LHCN-M2 (cell line): ENCODE data around the gene HEPACAM2. TPM values are rescaled to one million over a fixed set of nuclear protein-coding genes. Genes with fewer than 3 reads are reported as not detected.

Source experiments
- DNase-seq: peaks from one replicate; pipeline ENCODE4 v3.0.0-alpha.2; 2012; ENCODE audit warnings: low read depth
- total RNA-seq: library from RNA; depleted of rRNA; stranded (reverse); fragments of >200 nt; gene quantifications from 2 replicates; pipeline ENCODE4 v1.2.3, GENCODE V29; 2014

HEPACAM2 gene
- total RNA-seq, 1 experiment from 2014 or later: not detected

DNA sequence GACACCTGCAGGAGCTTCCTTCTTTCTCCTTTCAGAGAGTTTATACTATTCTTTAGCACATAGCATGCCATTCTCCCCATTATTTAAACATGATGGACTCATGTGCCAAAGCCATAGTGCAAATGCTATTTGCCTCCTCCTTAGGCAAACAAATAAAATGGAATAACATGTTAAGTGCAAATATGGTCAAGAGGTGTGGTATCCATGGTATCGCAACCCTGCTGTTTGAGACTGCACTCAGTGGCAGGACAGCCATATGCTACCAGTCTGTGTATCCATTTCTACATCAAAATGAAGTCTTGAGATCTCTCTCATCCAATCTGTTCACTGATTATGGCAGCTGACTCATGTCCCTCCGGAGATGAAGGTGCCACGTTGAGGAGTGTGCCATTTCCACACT, 22.8 kb downstream of the HEPACAM2 start:
- no peak for DNase-seq

DNA sequence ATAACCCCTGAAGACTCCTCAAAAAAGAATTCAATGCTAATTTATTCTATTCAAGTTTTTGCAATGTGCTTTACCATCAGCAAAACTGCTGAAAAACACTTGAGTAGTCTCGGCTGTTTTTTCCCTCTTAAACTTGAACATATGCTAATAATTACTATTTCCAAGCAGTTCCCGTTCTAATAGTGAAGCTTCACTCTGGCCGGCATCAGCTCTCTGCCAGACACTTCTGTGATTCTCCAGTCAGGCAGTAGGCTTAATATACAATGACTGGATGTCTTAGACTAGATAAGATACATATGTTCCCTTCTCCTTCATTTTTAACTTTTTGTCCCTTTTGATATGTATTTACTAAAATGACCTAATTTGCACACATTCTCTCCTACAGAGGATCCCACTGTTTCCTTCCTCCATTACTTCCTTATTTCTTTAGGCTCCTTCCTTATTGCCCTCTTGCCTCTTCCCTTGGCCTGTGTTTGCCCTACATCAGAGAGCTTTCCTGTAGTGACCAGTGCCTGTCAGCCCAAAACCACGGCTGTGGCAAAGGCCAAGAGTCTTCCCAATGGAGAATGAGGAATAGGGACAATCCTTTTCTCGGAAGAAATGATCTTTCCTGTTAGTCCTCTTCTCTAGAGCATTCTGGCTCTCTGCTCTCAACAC, 23.5 kb downstream of the HEPACAM2 start:
- no peak for DNase-seq

DNA sequence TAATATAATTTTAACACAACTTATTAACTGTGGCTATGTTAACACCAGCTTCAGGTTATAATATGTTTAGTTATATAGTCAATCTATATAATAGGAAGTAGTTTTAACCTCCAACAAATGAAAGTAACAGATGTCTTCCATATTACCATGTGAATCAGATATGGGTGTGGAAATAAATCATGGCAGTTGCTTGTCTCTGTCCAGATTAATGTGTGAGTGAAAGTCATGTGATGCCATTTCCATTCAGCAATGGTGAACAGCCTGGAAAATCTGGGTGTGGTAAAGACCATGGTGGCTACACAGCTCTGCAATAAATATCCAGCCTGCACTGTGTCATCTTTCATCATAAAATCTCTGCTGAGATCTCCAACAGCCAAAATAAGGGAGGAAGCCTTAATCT, 27.8 kb downstream of the HEPACAM2 start:
- DNase-seq: peak; percentile 13

DNA sequence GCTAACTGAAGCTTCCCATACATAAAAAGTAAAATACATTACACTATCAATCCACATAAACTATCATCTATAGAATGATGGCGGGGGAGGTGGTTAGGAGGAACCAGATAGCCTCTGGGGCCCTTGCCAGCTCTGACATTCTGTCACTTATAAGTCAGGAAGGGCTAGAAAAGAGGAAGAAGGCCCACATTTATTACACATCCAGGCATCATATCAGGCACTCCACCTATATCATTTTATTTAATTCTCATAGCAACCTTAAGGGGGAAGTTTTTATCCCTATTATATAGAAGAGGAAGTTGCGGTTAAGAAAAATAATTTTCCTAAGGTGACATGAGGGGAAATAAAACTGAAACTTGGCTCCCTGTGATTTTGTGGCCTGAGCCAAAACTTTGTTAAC, 29.9 kb downstream of the HEPACAM2 start:
- no peak for DNase-seq

DNA sequence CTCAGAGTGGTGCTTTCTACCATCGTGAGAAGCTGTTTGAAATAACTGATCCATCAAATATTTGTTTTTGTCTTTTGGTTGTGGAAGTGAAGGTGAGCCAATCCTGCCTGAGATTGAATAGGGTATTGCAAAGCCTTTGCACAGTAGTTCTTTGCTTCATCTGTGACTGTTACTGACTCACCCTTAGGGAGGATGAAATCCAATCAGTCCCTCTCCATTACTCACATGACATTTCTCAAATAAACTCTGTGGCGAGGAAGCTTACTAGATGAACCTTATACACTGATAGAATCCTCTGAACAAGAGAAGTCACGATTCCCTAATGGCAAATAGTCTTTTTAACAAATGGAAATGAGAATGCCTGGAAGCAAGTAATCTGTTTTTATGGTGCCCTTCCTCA, 31.9 kb downstream of the HEPACAM2 start:
- DNase-seq: peak; percentile 73

DNA sequence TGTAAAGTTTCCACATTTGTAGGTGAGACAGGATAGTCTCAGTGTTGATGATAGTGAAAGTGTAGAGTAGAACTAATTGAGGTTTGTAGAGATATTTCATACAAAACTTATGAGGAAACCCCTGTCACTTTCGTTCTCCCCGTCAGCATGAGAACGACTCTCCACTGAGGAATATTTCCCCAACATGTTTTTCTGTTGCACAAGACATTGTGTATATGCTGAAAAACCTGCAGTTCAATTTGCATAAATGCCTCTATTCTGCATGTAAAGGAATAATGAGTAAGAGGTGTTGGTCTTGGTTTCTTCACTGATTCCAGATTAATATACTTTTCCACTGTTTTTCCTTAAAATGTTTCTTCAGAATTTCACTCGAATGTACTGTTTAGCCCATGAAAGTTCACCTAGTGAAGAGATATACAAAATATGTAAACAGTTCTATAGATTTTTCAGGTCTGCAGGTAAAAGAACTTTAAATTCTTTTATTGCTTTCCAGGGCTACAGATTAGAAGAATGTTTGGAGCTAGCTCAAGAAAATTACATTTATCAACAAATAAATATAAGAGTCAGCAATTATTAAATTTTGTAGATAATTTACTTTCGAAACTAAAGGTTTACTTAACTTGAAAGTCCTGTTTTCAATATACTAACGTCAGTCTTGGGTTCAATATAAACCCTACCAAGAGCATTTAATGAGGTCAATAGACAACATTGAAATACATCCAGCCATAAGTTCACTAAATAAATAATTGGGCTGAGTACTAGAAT, 37.2 kb downstream of the HEPACAM2 start:
- DNase-seq: no peak

DNA sequence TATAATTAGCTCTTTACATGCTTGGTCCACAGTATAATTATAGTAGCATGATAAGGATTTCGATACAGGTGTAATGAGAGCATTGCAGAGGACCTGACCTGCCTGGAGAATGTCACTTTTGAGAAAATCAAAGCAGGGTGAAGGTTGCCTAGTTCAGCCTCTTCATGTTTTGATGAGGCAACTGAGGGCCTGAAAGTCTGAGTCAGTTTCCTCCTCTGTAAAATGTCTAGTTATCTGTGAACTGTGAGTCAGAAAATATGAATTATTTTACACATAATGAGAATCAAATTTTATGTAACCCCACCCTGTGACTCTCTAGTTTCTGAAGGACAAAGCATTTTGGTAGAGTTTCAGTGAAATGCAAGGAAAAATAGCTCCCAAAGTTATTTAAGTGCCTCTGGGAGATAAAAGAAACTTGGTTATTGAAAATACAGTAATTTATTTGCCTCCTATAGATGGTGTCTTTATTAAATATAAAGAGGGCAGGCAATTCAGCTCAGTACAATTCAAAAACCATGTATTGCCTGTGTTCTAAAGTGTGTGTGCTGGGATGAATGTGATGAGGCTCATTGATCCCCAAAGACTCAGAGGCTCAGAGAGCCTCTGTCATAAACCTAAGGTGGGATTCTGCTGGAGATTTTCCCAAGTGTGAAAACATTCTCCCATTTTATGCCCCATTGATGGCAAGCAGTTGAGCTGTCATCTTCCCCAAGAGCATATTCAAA, 40.8 kb downstream of the HEPACAM2 start:
- peak; percentile 8 for DNase-seq

DNA sequence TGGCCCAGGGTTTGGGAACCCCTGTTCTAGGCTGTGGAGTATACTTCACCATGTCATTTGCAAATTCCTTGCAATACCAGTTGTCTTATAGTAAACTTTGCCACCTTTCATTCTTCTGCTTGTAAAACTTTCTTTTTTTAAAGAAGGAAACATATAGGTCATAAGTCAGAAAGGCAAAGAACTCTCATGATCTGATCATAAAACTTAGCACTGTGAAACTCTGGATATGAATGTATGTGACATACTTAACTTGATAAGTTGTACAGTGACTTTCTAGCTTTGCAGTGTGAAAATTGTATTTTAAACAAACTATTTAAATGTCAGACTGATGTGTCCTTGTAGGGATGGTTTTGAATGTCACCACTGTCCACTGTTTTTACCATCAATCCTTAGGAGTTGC, 47.1 kb downstream of the HEPACAM2 start:
- DNase-seq: no peak

DNA sequence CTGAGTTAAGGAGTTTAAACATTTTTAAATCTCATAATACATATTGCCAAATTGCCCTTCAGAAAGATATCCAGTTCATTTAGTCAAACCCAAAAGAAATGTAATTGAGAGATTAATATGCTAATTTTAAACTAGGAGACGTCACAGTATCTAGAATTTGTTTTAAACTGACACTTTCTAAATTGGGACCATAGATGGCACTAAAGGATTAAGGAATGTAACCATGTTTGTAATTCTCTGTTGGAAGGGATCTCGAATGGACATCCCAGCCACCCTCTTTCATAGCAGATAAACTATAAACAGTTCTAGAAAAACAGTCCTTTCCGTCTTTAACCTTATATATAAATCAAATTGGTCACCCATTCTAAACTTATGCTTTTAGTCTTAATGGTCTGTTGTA, 48.1 kb downstream of the HEPACAM2 start:
- peak; percentile 41 for DNase-seq

DNA sequence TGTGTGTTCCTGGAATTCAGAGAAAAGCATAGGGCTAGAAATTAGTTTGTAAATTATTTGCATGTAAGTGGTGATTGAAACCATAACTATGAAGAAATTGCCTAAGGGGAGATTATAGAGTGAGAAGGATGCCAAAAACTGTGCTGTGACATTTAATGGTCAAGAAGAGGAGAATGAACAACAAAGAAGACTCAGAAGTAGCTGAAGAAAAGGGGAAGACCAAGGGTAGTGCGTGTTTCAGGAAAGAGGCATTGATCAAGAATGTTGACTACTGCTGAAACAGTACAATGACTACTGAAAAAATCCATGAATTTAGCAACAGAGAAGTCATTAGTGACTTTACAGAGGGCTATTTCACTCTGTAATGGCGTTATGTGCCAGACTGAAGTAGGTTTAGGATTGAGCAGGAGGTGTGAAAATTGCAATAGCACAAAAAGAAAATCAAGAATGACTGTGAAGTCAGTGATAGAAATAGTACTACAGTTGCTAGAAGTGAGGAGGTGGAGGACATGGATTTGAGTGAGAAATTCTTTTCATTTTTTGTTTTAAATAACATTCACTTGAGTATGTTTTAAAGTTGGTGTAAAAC, 49.2 kb downstream of the HEPACAM2 start:
- DNase-seq: no peak

DNA sequence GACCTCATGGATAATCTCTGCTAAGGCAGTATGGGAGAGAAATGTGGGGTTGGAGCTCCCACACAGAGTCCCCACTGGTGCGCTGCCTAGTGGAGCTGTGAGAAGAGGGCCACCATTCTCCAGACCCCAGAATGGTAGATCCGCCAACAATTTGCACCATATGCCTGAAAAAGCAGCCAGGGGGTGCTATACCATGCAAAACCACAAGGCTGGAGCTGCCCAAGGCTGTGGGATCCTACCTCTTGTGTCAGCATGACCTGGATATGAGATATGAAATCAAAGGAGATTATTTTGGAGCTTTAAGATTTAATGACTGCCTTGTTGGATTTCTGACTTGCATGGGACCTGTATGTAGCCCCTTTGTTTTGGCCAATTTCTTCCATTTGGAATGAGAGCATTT, 51.0 kb downstream of the HEPACAM2 start:
- DNase-seq: no peak

DNA sequence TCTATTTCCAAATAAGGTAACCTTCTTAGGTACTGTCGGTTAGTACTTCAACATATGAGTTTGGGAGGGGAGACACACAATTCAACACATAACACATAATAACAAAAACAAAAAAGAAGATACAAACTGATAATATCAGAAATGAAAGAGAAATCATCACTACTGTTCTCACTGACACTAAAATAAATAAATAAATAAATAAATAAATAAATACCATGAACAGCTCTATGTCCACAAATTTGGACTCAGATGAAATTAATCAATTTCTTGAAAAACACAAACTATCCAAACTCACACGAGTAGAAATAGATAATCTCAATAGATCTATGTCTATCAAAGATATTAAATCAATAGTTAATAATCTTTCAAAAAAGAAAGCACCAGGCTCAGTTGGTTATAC, 53.6 kb downstream of the HEPACAM2 start:
- no peak for DNase-seq

DNA sequence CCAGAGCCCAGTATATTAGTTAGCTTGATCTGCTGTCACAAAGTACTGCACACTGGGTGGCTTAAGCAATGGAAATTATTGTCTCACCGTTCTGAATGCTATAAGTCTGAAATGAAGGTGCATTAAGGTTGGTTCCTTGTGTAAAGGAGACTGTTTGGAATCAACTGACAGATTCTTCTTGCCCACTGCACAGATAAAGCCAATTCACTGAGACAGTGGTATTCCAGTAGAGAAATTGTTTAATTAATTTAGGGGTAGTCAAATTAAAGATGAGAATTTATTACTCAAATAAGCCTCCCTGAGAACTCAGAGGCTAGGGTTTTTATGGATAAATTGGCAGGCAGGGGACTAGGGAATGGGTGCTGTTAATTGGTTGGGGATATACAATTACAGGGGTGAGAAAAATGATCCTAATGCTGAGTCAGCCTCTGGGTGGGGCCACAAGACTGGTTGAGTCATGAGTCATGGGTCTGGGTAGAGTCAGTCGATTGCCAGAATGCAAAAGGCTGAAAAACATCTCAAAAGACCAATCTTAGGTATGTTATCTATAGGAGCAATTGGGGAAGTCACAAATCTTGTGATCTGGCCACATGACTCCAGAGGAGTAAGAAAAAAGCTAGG, 54.6 kb downstream of the HEPACAM2 start:
- peak; percentile 29 for DNase-seq

DNA sequence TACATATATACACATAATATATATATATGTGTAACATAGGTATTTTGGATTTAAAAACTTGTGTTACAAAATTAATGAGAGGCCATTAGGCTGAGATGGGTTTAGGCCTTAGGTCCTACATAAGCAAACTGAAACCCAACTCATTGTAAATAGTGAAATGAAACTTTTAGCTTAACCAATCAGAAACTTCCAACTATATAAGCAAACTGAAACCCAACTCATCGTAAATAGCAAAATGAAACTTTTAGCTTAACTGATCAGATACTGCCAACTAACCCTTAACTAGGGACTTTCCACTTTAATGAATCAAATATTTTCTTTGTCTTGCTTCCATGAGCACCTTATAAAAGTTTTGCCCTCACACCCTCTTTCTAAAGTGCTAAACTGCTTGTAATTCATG, 60.8 kb downstream of the HEPACAM2 start:
- DNase-seq: peak; percentile 23

DNA sequence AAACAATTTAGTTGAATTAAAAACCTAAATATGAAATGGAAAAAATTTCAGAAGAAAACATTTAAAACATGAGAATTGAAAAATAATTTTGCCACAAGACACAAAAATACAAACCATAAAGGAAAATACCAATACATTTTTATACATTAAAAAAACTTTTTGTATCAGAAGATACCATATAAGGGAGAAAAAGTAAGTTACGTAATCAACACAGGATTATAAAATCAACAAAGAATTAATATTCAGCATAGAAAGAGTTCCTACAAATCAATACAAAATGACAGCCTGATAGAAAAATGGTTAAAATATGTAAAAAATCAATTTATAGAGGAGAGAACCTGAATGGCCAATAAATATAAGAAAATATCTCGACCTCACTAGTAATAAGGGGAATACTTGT, 61.5 kb downstream of the HEPACAM2 start:
- DNase-seq: no peak

DNA sequence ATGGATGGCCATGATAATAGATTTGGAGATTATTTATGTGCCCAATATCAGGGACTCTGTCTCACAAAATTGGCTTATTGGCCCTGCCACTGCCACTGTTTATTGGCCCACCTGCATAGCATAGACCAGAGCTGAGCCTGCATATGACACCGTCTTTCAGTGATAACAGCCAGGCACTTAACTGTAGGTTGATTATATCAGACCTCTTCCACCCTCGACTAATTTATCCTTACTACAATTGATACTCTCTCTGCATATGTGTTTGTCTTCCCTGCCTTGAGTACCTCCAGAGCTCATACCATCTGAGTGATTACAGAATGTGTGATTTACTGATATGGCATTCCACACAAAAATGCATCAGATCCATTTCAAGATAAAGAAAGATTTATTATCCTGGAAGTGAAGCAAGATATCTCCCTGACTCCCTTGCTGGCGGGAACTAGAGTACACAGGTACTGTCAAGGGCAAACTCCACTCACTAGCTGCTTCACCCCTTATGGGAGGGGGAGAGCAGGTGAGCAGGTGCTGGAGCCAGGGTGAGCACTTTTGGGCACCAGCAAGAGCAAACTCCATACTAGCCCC, 65.0 kb downstream of the HEPACAM2 start:
- no peak for DNase-seq

DNA sequence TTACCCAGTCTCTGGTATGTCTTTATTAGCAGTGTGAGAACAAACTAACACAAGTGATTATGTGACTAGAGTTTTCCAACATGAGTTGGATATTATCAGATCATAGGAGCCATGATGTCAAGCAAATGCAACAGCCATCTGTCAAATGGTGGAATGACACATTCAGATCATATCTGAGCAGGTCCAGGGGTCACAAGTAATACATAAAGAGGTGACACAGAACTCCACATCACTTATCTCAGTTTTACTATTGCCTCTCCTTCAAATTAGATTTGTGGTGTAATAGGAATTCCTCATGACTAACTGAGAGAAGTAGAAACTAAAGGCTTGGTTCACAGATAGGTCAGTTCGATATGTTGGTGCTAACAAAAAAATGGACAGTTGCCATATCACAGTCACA, 65.9 kb downstream of the HEPACAM2 start:
- no peak for DNase-seq

DNA sequence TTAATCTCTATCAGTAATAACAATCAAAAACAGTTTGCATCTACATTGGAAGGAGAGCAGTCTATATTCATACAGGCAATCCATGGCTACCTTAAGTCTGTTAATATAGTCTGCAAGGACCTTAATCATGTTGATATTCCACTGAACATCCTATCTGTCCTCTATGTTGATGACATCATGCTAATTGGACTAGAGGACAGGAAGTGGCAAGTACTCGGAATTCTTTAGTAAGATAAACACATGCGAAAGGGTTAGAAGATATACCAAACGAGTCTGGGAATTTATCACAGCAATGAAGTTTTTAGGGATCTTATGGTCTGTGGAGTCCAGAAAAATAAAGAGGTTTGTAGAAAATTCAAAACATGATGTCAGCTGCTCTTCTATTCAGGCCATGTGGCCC, 66.8 kb downstream of the HEPACAM2 start:
- peak; percentile 29 for DNase-seq

DNA sequence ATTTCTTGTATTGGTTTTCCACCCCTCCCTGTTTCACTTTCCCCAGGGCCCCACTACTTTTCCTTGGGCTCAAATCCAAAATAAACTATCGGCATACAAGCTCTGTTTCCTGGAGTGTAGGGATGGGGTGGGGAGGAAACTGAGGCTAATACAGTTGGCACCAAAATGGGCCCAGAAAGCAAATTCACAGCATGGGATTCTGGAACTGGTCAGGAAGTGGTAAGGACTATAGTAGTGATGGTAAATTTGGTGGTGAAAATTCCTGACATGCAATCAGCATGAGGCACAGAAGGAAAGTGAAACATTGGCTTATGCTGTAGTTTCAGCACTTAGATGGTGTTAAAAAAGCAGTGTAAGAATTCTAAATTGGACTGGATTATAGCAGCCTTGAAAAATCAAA, 69.4 kb downstream of the HEPACAM2 start:
- peak; percentile 59 for DNase-seq

DNA sequence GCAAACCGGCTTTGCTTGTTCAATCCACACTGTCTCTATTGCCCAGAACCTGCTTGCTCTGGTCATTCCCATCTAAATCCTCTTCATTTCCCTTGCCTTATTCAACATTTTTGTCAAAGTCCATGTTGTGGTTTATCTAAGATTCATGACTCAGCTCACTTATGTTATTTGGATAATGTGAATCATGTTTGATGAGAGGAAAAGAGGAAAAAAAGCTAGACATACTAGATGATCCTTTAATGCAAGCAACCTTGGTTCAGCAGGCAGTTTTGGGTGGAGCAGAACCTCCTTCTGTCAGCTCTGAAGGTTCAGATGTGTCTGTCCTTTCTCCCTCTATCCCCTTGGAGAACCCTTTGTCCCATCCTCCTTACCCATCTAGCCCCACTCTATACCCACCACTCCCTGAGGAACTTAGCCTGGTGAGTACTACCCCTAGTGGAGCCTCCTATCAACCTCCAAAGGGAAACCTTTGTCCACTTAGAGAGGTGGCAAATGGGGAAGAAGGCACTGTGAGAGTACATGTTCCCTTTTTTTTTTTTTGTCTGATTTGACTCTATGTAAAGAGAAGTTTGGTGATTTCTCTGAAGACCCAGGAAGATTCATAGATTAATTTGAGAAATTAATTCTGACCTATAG, 76.0 kb downstream of the HEPACAM2 start:
- DNase-seq: peak; percentile 87

DNA sequence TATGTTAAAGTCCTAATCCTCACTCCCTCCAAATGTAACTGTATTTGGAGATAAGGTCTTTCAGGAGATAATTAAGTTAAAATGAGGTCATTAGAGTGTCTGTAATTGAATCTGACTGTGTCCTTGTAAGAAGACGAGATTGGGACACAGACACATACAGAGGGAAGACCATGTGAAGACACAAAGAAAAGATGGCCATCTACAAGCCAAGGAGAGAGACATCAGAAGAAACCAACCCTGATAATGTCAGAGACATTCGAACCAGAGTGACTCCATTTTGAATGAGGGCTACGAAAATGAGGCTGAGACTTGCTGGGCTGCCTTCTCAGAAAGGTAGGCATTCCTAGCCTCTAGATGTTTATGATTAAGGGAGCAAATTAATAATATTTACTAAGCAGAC, 77.5 kb downstream of the HEPACAM2 start:
- no peak for DNase-seq
